HAP-1 (cell line): ENCODE data around the gene WDSUB1.

Source experiments
- DNase-seq, 2 experiments: peaks; one replicate each; pipeline ENCODE4 v3.0.0-alpha.2; 2016 to 2020; ENCODE audit warnings: low spot score in 2 of 2
- H3K27me3 ChIP-seq: fragments of 250-450 bp; sonication (Bioruptor Pico); 2 replicates; pipeline ENCODE4 v1.5.1; 2020; ENCODE audit warnings: low read depth, mild to moderate bottlenecking, moderate library complexity
- H3K36me3 ChIP-seq: fragments of 250-450 bp; sonication (Bioruptor Pico); replicated peaks from 2 replicates; pipeline ENCODE4 v1.5.1; 2020; ENCODE audit warnings: mild to moderate bottlenecking
- H3K4me1 ChIP-seq: fragments of 250-450 bp; sonication (Bioruptor Pico); 2 replicates; pipeline ENCODE4 v1.5.1; 2020; ENCODE audit warnings: mild to moderate bottlenecking
- H3K4me3 ChIP-seq: fragments of 250-450 bp; sonication (Bioruptor Pico); 2 replicates; pipeline ENCODE4 v1.5.1; 2020; ENCODE audit warnings: mild to moderate bottlenecking, moderate library complexity
- H3K9me3 ChIP-seq: fragments of 250-450 bp; sonication (Bioruptor Pico); 2 replicates; pipeline ENCODE4 v1.5.1; 2020; ENCODE audit warnings: mild to moderate bottlenecking, moderate library complexity
- in situ Hi-C: fragments of 300-500 bp; cut with MboI; formaldehyde crosslinking; loops from 3 replicates; pipeline ENCODE4 v1.14.3; 2020; ENCODE audit warnings: low sequenced_read_pairs, inconsistent platforms, mixed read lengths

Gene WDSUB1

DNA sequence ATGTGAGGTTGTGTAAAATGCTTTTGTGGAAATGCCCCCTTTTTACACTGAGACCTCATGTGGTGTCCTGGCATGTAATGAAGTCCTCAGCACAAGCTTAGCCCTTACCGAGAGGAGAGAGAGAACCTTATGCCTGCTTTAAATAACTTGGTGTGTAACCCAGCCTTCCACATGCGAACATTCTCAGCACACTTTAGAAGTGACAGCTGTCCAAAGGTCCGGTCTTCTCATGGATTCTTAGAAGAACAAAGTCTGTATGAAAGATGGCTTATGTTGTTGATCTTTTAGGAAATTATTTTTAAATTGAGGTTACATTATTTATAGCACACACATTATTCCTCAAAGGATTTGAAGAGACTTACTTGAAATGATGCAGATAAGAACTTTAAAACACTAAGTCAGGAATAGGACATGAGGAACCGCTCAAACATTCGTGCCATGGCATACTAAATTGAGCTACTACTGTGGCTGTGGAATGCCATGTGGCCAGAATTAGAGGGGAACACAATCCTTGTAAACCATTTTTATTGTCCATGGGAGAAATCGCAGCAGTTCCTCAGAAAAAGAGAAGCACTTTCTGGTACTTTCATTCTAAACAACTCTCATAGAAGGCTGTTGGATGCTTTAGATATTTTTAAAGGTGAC, 79.6 kb downstream of the WDSUB1 start:
- no peak overlapping the region for H3K4me3 ChIP-seq
- H3K27me3 ChIP-seq: no peaks in the 10 kb centered on the region
- no peaks in the 10 kb centered on the region for H3K36me3 ChIP-seq
- 0 out of 2 replicates have a peak, but pooled peaks cover 3% of the 10 kb centered on the region for H3K4me1 ChIP-seq
- H3K9me3 ChIP-seq: no peaks in the 10 kb centered on the region
- no peak for DNase-seq
- in situ Hi-C loops: no loop called here

DNA sequence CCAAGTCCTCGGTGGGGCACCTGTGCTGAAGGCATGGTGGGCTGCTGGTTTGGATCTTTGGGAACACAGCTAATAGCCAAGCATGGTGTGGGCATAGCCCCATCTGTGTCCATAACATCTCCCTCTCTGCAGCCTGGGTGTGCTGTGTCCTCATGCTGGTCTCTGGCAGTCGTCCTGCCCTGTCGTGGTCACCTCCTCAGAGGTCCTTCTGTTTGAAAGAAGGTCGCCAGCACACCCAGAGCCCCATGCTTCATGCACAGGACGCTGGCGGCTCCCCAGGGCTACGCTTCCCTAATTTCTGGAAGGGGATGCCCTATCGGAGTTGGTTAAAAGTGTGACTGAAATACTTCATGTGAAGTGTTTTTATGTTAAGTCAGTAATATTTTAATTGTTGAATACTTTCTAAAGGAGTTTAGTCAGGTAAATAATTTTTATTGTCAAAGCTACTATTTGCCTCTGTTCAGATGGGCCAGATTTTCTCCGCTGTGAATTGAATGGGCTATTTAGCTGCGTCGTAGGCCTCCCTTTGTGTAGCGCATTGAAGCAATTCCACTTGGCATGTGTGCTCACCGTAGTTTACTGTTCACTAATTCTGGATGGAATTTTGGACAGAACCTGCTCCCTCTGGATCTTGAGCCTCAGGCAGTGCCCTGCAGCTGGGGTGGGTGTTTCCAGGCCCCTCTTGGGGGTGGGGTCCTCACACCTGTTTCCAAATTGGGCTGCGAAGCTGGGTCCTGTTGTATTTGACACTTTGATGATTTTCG, 81.9 kb downstream of the WDSUB1 start:
- Histone ChIP-seq H3K27me3 (no peaks in the 10 kb centered on the region), H3K36me3 (no peaks in the 10 kb centered on the region), H3K4me1 (no peaks in the 10 kb centered on the region), H3K9me3 (no peaks in the 10 kb centered on the region), H3K4me3 (no peak overlapping the region)
- no peak for DNase-seq
- in situ Hi-C loops: no loop called here

DNA sequence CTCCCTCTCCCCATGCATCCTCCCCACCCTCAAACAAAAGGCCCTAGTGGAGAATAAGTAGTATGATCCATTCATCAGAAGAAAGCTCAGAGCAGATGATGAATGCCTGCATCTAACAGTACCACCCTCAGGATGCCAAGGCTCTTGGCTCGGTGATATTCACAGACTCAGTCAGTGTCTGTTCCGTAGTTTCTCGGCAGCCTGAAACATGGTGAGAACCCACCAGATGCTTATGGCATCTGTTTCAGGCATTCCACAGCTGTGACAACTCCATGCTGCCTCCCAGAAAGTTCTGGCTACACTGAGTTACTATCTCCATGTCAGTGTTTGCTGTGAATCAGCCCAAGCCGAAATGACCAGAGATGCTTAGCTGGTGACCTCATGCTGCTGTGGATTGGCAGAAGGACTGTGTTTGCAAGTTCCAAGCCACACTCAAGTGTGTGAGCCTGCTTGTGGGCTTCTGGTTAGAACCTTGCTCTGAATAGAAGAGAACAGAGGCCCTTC, 83.9 kb downstream of the WDSUB1 start:
- Histone ChIP-seq H3K4me1 (no peaks in the 10 kb centered on the region), H3K4me3 (no peak overlapping the region), H3K9me3 (no peaks in the 10 kb centered on the region), H3K36me3 (0 out of 2 replicates have a peak, but pooled peaks cover 4% of the 10 kb centered on the region), H3K27me3 (no peaks in the 10 kb centered on the region)
- in situ Hi-C loops: no loop called here
- DNase-seq: no peak

DNA sequence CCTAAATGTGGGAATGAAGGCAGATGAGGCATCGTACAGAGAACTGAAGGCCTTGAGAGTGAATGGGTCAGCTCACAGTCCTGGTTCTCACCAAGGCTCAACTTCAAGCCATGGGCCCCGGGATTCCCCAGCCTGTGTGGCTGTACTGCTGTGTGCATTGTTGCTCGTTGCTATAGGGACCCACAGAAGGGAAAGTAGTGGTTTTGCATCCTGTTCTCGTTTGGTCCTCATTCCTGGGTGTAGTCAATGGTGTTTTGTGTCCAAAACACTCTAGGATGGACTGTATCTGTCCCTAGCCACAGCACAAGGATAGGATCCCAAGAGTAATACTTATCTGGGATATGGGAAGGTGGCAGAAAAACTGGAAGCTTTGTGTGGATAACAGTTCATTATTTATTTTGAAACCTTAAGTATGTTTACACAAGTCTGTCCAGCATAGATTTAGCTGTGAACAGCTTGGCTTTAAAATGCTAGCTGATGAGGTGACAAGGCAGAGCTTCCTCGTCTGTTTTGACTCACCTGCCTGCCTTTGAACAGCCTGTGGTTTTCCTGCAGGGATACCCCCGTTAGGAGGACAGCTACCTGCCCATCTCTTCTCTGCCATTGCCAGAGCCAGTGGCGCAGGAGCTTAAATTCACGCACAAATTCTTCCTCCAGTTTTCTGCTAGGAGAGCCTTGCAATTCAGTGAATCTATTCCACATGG, 85.0 kb downstream of the WDSUB1 start:
- H3K9me3 ChIP-seq: no peaks in the 10 kb centered on the region
- 0 out of 2 replicates have a peak, but pooled peaks cover 4% of the 10 kb centered on the region for H3K36me3 ChIP-seq
- in situ Hi-C loops: no loop called here
- no peaks in the 10 kb centered on the region for H3K27me3 ChIP-seq
- H3K4me1 ChIP-seq: no peaks in the 10 kb centered on the region
- DNase-seq: no peak
- H3K4me3 ChIP-seq: no peak overlapping the region

DNA sequence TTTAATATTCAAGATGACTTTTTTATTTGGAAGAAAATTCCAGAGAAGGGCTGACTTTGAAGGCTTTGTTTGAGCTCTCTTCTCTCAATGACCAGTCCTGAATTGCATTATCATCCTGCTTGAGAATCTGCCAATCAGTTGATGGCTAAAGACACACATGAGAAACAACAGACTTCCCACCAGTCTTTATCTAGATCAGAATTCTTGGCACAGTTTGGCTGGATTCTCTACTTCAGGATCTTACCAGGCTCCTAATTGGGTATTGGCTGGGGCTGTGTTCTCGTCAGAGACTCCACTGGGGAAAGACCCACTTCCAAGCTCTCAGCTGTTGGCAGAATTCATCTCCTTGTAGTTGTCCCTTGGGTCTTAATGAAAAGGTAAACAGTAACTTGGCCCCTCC, 86.0 kb downstream of the WDSUB1 start:
- in situ Hi-C loops: no loop called here
- H3K36me3 ChIP-seq: 0 out of 2 replicates have a peak, but pooled peaks cover 4% of the 10 kb centered on the region

DNA sequence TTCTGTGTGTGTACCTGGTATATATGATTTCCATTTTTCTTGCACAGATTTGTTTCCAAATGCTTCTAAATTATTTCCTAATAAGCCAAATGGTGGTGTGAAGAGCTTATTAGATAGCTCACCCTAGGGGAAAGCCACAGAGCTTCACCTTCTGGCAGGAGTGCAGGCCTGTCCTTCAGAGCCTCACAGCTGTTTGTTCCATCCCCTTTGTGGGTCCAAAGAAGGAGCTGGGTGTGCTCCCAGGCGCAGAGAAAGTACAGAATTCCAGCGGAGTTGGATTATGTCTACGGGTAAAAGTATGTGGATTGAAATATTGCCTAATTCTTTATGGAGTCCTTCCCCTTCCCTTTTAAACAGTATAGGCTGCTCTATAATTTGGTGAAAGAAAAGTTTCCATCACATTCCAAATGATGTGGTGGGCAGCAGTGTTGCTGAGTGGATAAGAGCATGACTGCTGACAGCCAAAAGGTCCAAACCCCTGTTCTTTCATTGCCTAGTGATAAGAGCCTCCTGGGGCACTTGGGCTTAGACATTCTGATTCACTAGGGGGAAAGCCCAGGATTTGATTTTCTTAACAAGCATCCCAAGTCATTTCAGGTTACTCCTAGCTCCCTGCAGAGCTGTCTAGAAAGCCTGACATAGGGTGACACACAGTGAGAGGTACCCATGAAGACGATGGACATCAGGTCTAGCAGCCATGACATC, 86.6 kb downstream of the WDSUB1 start:
- in situ Hi-C loops: no loop called here
- H3K9me3 ChIP-seq: no peaks in the 10 kb centered on the region
- H3K36me3 ChIP-seq: 0 out of 2 replicates have a peak, but pooled peaks cover 4% of the 10 kb centered on the region
- no peak for DNase-seq
- no peaks in the 10 kb centered on the region for H3K27me3 ChIP-seq
- no peak overlapping the region for H3K4me3 ChIP-seq
- no peaks in the 10 kb centered on the region for H3K4me1 ChIP-seq

More for the DNA sequence above, 86.0 kb downstream of the WDSUB1 start:
- Histone ChIP-seq H3K4me3 (no peak overlapping the region), H3K9me3 (no peaks in the 10 kb centered on the region), H3K4me1 (no peaks in the 10 kb centered on the region), H3K27me3 (no peaks in the 10 kb centered on the region)
- DNase-seq: no peak

DNA sequence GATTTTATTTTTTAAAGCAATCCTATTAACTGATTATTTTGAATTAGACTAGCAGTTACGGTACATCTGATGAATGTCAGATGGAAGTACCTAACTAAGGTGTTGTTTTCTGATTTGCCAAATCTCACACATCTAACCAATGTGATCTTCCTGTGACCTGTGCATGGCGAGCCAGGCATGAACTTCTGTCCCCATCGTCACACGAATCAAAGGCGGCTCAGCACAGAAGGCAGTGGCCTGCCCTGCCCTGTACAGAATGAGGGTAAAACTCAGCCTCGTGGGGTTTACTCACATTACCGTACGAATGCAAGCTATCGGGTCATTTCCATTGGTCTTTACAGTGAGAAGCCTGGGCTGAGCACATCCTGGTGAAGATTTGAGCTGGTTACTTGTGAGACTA, 87.3 kb downstream of the WDSUB1 start:
- Histone ChIP-seq H3K4me1 (no peaks in the 10 kb centered on the region), H3K36me3 (peaks cover 4% of the 10 kb centered on the region; the same call in 1 of the 2 replicates), H3K4me3 (no peak overlapping the region), H3K27me3 (no peaks in the 10 kb centered on the region), H3K9me3 (no peaks in the 10 kb centered on the region)
- in situ Hi-C loops: no loop called here
- DNase-seq: no peak

DNA sequence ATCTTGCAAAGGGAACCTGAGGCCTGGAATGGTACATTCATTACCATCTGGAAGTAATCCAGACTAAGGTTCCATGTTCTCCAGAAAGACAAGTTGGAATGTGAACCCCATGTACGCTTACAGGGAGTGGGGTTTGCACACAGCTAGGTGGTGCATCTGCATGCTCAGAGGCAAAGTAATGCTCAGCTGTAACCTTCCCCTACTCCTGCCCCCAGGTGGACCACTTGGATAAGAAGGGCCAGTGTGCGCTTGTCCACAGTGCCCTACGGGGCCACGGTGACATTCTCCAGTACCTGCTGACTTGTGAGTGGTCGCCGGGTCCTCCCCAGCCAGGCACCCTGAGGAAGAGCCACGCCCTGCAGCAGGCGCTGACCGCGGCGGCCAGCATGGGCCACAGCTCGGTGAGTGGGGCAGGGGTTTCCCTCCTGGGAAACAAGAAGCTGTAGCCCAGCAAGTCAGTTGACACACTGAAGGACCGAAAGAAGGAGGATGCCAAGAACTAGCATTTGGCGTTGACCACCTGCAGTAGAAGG, 90.0 kb downstream of the WDSUB1 start:
- H3K4me1 ChIP-seq: no peaks in the 10 kb centered on the region
- H3K9me3 ChIP-seq: no peaks in the 10 kb centered on the region
- in situ Hi-C loops: no loop called here
- peaks cover 4% of the 10 kb centered on the region; the same call in 1 of the 2 replicates for H3K36me3 ChIP-seq
- no peak overlapping the region for H3K4me3 ChIP-seq
- H3K27me3 ChIP-seq: no peaks in the 10 kb centered on the region
- DNase-seq: no peak

DNA sequence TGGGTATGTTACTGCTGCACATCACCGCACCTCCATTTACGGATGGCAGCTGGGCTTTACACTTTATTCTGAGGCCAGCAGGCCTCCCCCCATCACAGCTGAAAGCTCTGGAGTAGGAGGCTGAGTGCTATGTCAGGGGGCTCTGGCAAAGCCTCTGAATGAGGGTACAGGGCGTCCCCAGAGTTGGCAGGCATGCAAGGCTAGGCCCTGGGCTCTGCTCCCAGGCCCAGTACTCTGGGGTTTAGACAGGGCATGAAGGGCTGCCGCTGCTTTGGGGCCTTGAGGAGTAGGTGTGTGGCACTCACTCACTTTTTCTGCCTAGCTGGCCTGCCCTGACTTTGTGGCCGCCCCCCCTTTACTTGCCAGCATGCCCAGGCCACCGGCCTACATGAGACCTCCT, 90.8 kb downstream of the WDSUB1 start:
- Histone ChIP-seq H3K36me3 (peaks cover 4% of the 10 kb centered on the region; the same call in 1 of the 2 replicates), H3K4me1 (no peaks in the 10 kb centered on the region), H3K9me3 (no peaks in the 10 kb centered on the region), H3K4me3 (no peak overlapping the region), H3K27me3 (no peaks in the 10 kb centered on the region)
- in situ Hi-C loops: no loop called here
- no peak for DNase-seq

DNA sequence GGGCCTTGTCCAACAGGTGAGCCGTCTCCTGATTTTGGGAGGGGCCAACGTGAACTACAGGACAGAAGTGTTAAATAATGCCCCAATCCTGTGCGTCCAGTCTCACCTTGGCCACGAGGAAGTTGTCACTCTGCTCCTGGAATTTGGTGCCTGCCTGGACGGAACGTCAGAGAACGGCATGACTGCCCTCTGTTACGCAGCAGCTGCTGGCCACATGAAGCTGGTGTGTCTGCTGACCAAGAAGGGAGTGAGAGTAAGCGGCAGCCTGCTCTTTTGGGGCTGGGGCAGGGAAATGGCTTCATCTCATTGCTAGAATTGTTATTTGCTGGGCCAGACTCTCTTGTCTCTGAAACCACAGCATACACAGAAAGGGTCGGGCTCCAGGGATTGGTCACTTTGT, 92.3 kb downstream of the WDSUB1 start:
- H3K27me3 ChIP-seq: no peaks in the 10 kb centered on the region
- H3K9me3 ChIP-seq: no peaks in the 10 kb centered on the region
- in situ Hi-C loops: no loop called here

DNA sequence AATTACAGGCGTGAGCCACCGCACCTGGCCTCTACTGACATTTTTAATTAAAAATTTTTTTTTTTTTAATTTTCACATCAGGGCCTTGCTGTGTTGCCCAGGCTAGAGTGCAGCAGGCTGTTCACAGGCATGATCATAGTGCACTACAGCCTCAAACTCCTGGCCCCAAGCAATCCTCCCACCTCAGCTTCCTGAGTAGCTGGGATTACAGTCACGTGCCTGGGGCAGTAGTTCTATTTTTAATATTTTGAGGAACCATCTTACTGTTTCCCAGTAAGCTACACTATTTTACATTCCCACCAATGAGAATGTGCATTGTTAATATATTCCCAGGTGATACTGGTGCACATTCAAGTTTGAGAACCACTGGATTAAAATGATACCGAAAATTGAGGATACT, 92.7 kb downstream of the WDSUB1 start:
- H3K36me3 ChIP-seq: no peaks in the 10 kb centered on the region; the same call in 1 of the 2 replicates
- no peaks in the 10 kb centered on the region for H3K4me1 ChIP-seq
- H3K9me3 ChIP-seq: no peaks in the 10 kb centered on the region
- no peaks in the 10 kb centered on the region for H3K27me3 ChIP-seq
- no peak for DNase-seq
- in situ Hi-C loops: no loop called here
- no peak overlapping the region for H3K4me3 ChIP-seq

More for the DNA sequence above, 92.3 kb downstream of the WDSUB1 start:
- Histone ChIP-seq H3K4me1 (no peaks in the 10 kb centered on the region), H3K36me3 (peaks cover 4% of the 10 kb centered on the region; the same call in 1 of the 2 replicates), H3K4me3 (no peak overlapping the region)
- no peak for DNase-seq

DNA sequence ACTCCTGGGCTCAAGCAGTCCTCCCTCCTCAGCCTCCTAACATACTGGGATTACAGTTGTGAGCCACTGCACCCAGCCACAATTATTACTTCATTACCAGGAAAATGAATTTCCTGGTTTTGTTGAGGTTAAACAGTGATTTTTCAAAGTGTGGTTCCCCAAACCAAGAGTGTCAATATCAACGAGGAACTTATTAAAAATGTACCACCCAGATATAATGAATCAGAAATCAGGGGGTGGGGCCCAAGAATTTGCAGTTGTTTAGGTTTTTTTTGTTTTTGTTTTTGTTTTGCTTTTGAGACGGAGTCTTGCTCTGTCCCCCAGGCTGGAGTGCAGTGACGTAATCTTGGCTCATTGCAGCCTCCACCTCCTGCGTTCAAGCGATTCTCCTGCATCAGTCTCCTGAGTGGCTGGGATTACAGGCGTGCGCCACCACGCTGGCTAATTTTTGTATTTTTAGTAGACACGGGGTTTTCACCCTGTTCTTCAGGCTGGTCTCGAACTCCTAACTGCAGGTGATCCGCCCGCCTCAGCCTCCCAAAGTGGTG, 94.1 kb downstream of the WDSUB1 start:
- no peaks in the 10 kb centered on the region for H3K9me3 ChIP-seq
- in situ Hi-C loops: no loop called here
- no peak for DNase-seq
- H3K4me3 ChIP-seq: no peak overlapping the region
- no peaks in the 10 kb centered on the region for H3K27me3 ChIP-seq
- no peaks in the 10 kb centered on the region for H3K4me1 ChIP-seq
- H3K36me3 ChIP-seq: no peaks in the 10 kb centered on the region; the same call in none of the 2 replicates

DNA sequence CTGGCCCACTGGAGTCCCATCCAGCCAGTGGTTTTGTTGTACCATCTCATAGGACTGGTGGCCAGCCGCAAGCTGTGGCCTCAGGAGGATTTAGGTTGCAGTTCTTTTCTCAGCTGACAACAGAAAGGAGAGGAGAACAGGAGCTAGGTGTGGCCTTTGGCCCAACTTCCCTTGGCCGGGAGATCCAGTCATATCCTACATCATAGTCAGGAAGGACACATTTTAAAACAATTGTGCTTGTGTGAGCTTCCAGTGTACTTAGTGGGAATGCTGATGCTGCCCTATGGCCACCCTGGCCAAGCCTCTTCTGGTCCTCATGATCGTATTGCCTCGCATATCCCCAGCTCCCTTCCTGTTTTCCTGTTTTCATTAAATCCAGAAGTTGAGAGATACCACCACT, 98.1 kb downstream of the WDSUB1 start:
- in situ Hi-C loops: no loop called here
- Histone ChIP-seq H3K36me3 (peaks cover 8% of the 10 kb centered on the region), H3K4me3 (no peak overlapping the region), H3K9me3 (no peaks in the 10 kb centered on the region), H3K27me3 (no peaks in the 10 kb centered on the region), H3K4me1 (no peaks in the 10 kb centered on the region)
- DNase-seq: no peak
